HepG2 (cell line): ENCODE measurements around the gene TXNIP. TPM values are rescaled to one million over a fixed set of nuclear protein-coding genes. Genes with fewer than 3 reads are reported as not detected.

Experiments
- GATAD2A ChIP-seq: IDR thresholded peaks from 2 replicates; pipeline ENCODE4 v1.6.1; 2016
- GLI4 ChIP-seq: sonication (generic); formaldehyde crosslinking; IDR thresholded peaks from 2 replicates; pipeline ENCODE4 v1.5.1; 2020; ENCODE audit warnings: missing genetic modification reagents, mild to moderate bottlenecking, moderate library complexity, borderline replicate concordance
- GZF1 ChIP-seq: sonication (generic); formaldehyde crosslinking; IDR thresholded peaks from 2 replicates; pipeline ENCODE4 v1.5.1; 2020; ENCODE audit warnings: mild to moderate bottlenecking, missing genetic modification reagents
- HNF1B ChIP-seq: sonication (generic); formaldehyde crosslinking; IDR thresholded peaks from 2 replicates; pipeline ENCODE4 v1.5.1; 2020; ENCODE audit warnings: mild to moderate bottlenecking, moderate library complexity, missing genetic modification reagents
- PITX1 ChIP-seq: sonication (generic); formaldehyde crosslinking; IDR thresholded peaks from 2 replicates; pipeline ENCODE4 v1.5.1; 2020; ENCODE audit warnings: mild to moderate bottlenecking, missing genetic modification reagents
- SETDB1 ChIP-seq: sonication (generic); formaldehyde crosslinking; IDR thresholded peaks from 2 replicates; pipeline ENCODE4 v1.5.1; 2020; ENCODE audit warnings: missing genetic modification reagents, mild to moderate bottlenecking, borderline replicate concordance
- THAP7 ChIP-seq: sonication (generic); formaldehyde crosslinking; IDR thresholded peaks from 2 replicates; pipeline ENCODE4 v1.8.1; 2023; ENCODE audit warnings: mild to moderate bottlenecking, missing genetic modification reagents
- ZBTB3 ChIP-seq: sonication (generic); formaldehyde crosslinking; IDR thresholded peaks from 2 replicates; pipeline ENCODE4 v1.4.0; 2020; ENCODE audit warnings: low read depth, mild to moderate bottlenecking, moderate library complexity, missing genetic modification reagents, borderline replicate concordance
- ZFX ChIP-seq: sonication (generic); formaldehyde crosslinking; IDR thresholded peaks from 2 replicates; pipeline ENCODE4 v1.4.0; 2020; ENCODE audit warnings: mild to moderate bottlenecking, low read depth, missing genetic modification reagents, moderate library complexity
- ZNF12 ChIP-seq: sonication (generic); formaldehyde crosslinking; IDR thresholded peaks from 2 replicates; pipeline ENCODE4 v1.5.0; 2020; ENCODE audit warnings: missing genetic modification reagents
- ZNF510 ChIP-seq: sonication (generic); formaldehyde crosslinking; IDR thresholded peaks from 2 replicates; pipeline ENCODE4 v1.4.0; 2020; ENCODE audit warnings: low read depth, mild to moderate bottlenecking, missing genetic modification reagents
- ZNF572 ChIP-seq: sonication (generic); formaldehyde crosslinking; IDR thresholded peaks from 2 replicates; pipeline ENCODE4 v1.5.1; 2020; ENCODE audit warnings: mild to moderate bottlenecking, missing genetic modification reagents
- polyA plus RNA-seq, 8 experiments: library from polyadenylated mRNA; depleted of rRNA in 3 of 8; stranded (reverse) in 7 of 8; unstranded in 1 of 8; fragments of >200 nt; fragmentation: Illumina TruSeq in 4 of 8; extraction: Trizol in 4 of 8; gene quantifications; 2 replicates each; pipeline versions ENCODE4 v1.2.1 to v1.2.3, GENCODE V29; 2011 to 2016; ENCODE audit warnings: low read depth in 4 of 8, missing spikeins in 1 of 8, mixed read lengths in 1 of 8; ENCODE audit not compliant: insufficient read depth in 1 of 8
- total RNA-seq, 5 experiments: library from RNA; depleted of rRNA; stranded (reverse); fragments of >200 nt; fragmentation: Illumina TruSeq; extraction: Trizol; gene quantifications; 2 replicates each; pipeline ENCODE4 v1.2.3, GENCODE V29; 2016; ENCODE audit warnings: low read depth in 1 of 5
- TF ChIP-seq, protein P1 (sequence below): sonication (generic); formaldehyde crosslinking; IDR thresholded peaks from 2 replicates; pipeline ENCODE4 v1.4.0; 2020; ENCODE audit warnings: missing genetic modification reagents
- TF ChIP-seq, protein P2 (sequence below): sonication (generic); formaldehyde crosslinking; IDR thresholded peaks from 2 replicates; pipeline ENCODE4 v1.8.0; 2022; ENCODE audit warnings: mild to moderate bottlenecking, missing genetic modification reagents, borderline replicate concordance
- TF ChIP-seq, protein P3 (sequence below): sonication (generic); formaldehyde crosslinking; IDR thresholded peaks from 2 replicates; pipeline ENCODE4 v1.4.0; 2020; ENCODE audit warnings: mild to moderate bottlenecking, missing genetic modification reagents
- TF ChIP-seq, protein P4 (sequence below): sonication (generic); formaldehyde crosslinking; IDR thresholded peaks from 2 replicates; pipeline ENCODE4 v1.4.0; 2020; ENCODE audit warnings: mild to moderate bottlenecking, missing genetic modification reagents
- TF ChIP-seq, protein P5 (sequence below): sonication (generic); formaldehyde crosslinking; IDR thresholded peaks from 2 replicates; pipeline ENCODE4 v1.4.0; 2020; ENCODE audit warnings: mild to moderate bottlenecking, missing genetic modification reagents

The TXNIP gene
- total and polyA plus RNA-seq, 2 of the 13 experiments (the other 11 are each of a cell fraction or from before 2014, with no cell fraction given), result 24.4 to 237 TPM

DNA sequence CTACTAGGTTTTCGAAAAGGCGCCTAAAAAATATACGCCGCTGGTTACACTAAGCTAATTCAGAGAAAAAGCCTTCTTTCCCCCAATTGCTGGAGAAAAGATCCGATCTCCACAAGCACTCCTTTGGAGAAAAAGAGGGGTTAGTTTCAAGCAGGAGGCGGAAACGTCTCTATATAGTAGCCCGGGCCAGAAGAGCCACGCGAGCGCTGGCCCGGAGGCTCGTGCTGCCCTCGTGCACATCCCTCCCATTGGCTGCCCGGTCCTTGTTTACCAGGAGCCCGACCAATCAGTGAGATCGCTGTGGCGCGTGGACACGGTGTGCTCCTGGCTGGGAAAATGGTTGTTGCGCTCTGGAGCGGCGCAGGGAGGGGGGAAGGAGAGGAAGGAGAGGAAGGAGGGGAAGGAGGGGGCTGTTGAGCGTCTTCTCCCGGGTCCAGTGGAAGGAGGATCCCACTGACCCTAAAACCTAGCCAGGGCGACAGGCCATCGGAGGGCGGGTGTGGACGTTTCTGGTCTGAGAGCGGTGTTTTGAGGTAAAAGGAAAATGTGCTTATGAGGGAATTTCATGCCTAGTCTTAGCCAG lies at the start of gene TXNIP (continued):
- TF ChIP-seq, protein P1, sequence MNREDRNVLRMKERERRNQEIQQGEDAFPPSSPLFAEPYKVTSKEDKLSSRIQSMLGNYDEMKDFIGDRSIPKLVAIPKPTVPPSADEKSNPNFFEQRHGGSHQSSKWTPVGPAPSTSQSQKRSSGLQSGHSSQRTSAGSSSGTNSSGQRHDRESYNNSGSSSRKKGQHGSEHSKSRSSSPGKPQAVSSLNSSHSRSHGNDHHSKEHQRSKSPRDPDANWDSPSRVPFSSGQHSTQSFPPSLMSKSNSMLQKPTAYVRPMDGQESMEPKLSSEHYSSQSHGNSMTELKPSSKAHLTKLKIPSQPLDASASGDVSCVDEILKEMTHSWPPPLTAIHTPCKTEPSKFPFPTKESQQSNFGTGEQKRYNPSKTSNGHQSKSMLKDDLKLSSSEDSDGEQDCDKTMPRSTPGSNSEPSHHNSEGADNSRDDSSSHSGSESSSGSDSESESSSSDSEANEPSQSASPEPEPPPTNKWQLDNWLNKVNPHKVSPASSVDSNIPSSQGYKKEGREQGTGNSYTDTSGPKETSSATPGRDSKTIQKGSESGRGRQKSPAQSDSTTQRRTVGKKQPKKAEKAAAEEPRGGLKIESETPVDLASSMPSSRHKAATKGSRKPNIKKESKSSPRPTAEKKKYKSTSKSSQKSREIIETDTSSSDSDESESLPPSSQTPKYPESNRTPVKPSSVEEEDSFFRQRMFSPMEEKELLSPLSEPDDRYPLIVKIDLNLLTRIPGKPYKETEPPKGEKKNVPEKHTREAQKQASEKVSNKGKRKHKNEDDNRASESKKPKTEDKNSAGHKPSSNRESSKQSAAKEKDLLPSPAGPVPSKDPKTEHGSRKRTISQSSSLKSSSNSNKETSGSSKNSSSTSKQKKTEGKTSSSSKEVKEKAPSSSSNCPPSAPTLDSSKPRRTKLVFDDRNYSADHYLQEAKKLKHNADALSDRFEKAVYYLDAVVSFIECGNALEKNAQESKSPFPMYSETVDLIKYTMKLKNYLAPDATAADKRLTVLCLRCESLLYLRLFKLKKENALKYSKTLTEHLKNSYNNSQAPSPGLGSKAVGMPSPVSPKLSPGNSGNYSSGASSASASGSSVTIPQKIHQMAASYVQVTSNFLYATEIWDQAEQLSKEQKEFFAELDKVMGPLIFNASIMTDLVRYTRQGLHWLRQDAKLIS (CRISPR knock-in tag), result peak; percentile 93
- TF ChIP-seq SETDB1 (CRISPR knock-in tag), result no peak; the same call in 1 of the 2 replicates
- peak; percentile 84; the same call in 1 of the 2 replicates for TF ChIP-seq GATAD2A
- TF ChIP-seq THAP7 (CRISPR knock-in tag), result no peak; the same call in 1 of the 2 replicates
- TF ChIP-seq GZF1, result 0 out of 2 replicates have a peak, but pooled peaks have one; percentile 42
- peak; percentile 76; the same call in 1 of the 2 replicates for TF ChIP-seq GLI4 (CRISPR knock-in tag)
- peak; percentile 89 for TF ChIP-seq PITX1 (CRISPR knock-in tag)
- TF ChIP-seq, protein P2, sequence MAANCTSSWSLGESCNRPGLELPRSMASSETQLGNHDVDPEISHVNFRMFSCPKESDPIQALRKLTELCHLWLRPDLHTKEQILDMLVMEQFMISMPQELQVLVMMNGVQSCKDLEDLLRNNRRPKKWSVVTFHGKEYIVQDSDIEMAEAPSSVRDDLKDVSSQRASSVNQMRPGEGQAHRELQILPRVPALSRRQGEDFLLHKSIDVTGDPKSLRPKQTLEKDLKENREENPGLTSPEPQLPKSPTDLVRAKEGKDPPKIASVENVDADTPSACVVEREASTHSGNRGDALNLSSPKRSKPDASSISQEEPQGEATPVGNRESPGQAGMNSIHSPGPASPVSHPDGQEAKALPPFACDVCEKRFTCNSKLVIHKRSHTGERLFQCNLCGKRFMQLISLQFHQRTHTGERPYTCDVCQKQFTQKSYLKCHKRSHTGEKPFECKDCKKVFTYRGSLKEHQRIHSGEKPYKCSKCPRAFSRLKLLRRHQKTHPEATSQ (CRISPR knock-in tag), result peak; percentile 93; the same call in 1 of the 2 replicates
- TF ChIP-seq ZBTB3, result peak; percentile 78; the same call in 1 of the 2 replicates
- TF ChIP-seq ZFX, result peak; percentile 81
- TF ChIP-seq ZNF510 (CRISPR knock-in tag), result peak; percentile 27; the same call in 1 of the 2 replicates
- TF ChIP-seq ZNF12 (CRISPR knock-in tag), result 0 out of 2 replicates have a peak, but pooled peaks have one; percentile 9
- TF ChIP-seq ZNF572 (CRISPR knock-in tag), result 0 out of 2 replicates have a peak, but pooled peaks have one; percentile 67
- TF ChIP-seq, protein P3, sequence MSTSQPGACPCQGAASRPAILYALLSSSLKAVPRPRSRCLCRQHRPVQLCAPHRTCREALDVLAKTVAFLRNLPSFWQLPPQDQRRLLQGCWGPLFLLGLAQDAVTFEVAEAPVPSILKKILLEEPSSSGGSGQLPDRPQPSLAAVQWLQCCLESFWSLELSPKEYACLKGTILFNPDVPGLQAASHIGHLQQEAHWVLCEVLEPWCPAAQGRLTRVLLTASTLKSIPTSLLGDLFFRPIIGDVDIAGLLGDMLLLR, result peak; percentile 71; the same call in 1 of the 2 replicates
- peak; percentile 95 for TF ChIP-seq HNF1B (CRISPR knock-in tag)
- TF ChIP-seq, protein P4, sequence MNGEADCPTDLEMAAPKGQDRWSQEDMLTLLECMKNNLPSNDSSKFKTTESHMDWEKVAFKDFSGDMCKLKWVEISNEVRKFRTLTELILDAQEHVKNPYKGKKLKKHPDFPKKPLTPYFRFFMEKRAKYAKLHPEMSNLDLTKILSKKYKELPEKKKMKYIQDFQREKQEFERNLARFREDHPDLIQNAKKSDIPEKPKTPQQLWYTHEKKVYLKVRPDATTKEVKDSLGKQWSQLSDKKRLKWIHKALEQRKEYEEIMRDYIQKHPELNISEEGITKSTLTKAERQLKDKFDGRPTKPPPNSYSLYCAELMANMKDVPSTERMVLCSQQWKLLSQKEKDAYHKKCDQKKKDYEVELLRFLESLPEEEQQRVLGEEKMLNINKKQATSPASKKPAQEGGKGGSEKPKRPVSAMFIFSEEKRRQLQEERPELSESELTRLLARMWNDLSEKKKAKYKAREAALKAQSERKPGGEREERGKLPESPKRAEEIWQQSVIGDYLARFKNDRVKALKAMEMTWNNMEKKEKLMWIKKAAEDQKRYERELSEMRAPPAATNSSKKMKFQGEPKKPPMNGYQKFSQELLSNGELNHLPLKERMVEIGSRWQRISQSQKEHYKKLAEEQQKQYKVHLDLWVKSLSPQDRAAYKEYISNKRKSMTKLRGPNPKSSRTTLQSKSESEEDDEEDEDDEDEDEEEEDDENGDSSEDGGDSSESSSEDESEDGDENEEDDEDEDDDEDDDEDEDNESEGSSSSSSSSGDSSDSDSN (CRISPR knock-in tag), result peak; percentile 20; the same call in 1 of the 2 replicates
- TF ChIP-seq, protein P5, sequence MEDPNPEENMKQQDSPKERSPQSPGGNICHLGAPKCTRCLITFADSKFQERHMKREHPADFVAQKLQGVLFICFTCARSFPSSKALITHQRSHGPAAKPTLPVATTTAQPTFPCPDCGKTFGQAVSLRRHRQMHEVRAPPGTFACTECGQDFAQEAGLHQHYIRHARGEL (CRISPR knock-in tag), result no peak
